Measurements from ENCODE around the gene CDH18.

Gene CDH18

DNA sequence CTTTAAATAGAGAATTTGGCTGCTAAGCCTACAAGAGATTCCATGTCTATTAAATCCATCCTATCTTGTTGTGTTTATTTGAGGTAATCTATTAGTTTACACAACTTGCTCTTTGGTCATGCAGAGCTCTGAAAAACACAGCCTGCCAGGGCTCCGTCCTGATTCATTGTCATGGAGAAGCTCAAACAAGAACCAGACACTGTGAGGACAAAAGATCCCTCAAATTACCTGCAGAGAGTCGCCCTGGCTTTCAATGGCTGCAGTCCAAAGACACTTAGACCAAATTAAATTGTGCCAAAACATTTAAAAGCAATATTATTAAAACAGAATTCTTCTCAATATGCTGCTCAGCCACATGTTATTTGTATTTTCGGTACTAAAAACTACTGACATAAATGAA is 60.1 kb downstream of the CDH18 start:
- DNase-seq (ENCODE audit: low read depth): no peak

DNA sequence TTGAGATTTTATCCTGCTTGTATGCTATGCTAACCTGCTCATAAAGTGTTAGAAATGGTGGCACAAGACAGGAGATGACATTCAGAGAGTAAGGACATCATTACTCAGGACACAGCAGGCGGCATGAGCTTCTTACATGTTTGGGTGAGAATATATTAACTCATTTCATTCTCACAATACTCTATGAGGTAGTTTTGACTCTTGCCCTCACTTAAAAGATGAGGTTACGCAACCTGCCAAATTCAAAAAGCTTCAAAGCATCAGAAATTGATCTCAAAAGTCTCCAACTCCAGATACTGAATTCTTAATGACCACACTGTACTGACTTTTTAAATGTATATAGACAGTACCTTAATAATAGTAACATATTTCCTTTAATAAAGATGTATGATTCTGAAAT is 60.8 kb downstream of the CDH18 start:
- DNase-seq (ENCODE audit: low read depth): no peak

DNA sequence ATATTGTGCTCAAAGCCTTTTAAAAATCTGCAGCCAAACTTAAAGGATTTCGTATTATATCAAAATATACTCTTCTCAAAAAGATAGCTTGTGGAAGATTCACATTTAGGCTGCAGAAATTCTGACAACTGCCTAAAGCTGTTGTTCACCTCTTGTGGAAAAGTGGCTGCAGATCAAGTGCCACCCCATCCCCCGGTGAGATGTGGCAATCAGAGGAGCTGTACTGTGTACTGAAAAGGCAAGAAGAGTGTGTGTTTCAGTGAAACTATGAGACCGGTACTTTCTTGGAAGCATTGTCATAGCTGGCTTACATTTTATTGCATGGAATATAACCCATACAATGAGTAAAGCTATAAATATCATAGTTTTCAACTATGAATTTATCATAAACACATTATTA is 64.3 kb downstream of the CDH18 start:
- DNase-seq (ENCODE audit: low read depth): no peak

DNA sequence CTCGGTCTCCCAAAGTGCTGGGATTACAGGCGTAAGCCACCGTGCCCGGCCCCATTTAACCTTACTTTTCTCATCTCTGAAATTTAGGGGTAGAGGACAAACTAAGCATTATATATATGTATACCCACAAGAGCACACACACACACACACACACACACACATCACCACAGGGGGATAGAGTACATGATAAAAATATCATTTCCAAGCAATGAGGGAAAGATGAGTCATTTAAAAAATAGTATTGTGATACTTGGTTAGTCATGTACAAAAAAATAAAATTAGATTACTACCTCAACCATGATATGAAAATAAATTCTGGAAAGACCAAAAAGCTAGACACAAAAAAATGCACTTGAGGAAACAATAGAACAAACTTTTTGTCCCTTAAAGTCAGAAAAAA is 67.2 kb downstream of the CDH18 start:
- no peak for DNase-seq (ENCODE audit: low read depth)

DNA sequence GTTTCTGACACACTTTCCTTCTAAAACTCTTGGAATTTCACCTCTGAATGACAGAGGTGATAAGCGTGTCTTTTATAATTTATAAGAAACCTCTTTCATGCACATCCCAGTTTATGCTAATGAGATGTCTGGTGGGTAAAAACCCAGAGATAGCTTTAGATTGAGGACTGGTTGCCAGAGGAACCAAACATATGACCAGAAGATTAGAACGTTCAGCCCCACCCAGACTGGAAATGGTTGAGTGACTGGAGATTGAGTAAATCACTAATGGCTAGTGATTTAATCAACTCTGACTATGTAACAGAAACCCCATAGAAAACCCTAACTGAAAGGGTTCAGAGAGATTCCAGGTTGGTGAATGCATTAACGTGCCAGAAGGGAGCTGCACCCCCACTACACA is 69.2 kb downstream of the CDH18 start:
- no peak for DNase-seq (ENCODE audit: low read depth)

DNA sequence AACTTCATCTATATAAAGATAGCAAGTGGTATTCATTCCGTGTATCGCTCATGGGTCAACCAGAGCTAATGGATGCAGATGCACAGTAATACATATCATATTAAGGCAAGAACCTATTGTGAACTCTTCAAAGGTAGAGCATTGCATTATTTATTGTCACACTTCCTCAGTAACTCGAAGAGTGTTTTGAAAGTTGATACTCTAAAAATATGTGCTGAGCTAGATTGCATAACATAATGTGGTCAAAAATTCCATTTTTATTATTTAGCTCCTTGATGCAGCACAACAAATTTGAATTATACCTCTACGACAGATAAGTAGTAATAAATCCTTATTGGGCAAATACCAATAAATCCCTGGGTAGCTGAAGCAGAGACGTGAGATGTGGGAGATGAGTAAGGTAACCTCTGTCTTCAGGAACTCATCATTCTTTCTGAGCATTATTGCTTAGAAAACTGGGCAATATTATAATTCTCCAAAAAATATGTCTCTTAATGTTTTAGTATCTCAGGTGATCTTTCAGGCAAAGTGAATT is 70.3 kb downstream of the CDH18 start:
- no peak for DNase-seq (ENCODE audit: low read depth)

DNA sequence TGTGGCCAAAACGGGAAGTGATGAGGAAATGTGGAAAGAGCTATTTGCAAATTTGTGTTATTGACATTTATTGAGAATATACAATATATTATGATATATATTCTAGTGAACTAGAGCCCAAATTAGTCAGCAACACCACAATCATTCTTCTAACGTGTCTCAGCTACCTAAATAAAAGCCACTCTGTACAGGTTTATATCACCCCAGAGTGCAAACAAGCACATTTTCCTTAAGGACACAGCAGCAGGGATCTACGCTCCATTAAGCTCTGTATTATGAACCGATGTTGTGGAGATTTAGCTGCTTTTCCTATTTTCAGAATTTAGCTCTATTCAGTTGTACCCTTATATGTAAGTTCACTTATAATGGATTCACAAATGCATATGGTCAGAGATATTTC is 77.9 kb downstream of the CDH18 start:
- DNase-seq (ENCODE audit: low read depth): no peak

DNA sequence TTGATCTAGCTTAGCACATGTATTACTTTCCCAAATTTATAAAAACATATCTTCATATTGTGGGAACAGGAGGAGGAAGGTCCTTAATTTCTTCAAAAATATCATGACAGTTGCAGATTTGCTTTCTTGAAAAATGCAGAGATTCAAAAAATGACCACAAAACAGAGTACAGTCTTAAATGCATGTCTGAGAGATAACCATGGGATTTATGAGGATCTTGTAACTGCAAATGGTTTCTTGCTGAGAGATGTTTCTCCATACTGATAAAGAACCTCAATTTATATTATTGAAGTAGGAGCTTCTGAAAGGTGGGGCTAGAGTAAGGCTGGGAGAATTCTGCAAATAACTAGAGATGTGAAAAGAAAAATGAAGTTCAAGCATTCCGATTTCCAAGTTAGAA is 83.2 kb downstream of the CDH18 start:
- no peak for DNase-seq (ENCODE audit: low read depth)

DNA sequence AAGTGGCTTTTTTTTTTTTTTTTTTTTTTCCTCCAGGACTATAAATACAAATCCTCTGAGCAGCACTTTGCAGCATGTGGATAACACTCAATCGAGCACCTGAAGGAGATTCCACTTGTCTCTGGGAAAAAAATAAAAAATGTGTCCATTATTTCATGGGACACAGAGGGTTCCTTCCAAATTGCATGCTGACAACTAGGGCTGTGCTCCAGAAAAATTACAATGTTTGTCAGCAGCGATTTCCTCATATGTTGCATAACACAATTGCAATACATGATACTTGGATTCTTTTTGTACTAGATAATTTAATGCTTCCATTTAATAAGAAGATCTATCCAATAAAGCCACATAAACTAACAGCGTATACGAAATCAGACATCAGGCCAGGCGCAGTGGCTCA is 84.4 kb downstream of the CDH18 start:
- DNase-seq (ENCODE audit: low read depth): no peak

DNA sequence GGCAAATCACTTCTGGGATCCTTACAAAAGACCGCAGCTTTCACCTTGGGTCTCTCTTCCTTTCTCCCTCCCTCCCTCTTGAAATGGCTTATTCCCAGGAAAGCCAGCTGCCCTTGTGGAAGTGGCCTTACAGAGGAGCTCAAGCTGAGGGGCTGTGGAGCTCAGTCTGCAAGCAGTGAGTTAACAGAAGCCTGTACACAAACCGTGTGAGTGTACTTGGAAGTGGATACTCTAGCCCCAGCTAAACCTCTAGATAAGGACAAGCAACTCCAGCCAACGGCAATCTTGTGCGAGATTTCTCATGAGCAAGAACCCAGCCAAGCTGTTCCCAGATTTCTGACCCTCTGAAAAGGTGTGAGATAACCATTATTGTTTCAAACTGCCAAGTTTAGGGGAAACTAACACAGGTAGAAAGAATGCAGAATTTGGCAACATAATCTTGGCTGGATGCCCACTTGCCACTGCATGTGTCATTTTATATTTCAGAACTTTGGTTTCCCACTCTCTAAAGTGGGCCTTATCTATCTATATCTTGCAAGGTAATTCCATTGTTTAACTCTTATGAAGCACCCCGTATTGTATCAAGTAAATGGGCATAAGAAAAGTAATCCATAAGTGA is 85.6 kb downstream of the CDH18 start:
- DNase-seq (ENCODE audit: low read depth): no peak

DNA sequence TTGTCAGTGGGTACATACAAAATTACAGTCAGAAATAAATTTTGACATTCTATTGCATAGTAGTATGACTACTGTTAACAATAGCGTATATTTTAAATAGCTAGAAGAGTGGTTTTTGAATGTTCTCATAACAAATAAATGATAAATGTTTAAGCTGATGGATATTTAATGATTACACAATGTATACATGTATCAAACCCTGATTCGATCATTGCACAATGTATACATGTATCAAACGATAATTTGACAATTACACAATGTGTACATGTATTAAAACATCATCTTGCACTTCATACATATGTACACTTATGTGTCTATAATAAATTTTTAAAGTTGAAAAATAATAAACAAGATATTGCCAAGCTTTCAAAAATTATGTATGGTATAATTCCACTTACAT is 87.7 kb downstream of the CDH18 start:
- no peak for DNase-seq (ENCODE audit: low read depth)

DNA sequence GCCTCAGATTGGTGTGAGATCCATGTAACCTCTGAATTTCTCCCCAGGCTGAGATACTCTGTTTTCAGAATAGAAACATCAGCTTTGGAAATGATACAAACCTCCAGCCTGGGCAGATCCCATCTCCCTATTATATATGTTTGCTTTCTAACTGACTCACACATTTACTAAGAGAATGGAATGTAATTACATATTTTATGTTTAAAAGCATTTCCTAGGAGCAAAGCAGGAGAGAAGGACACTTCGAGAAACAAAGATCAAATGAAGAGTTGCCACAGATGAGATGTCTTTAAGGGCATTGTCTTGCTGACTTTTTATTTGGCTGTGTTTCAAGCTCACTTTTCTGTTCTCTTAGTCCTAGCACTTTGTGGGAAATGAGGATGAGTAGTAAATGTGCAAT is 96.3 kb downstream of the CDH18 start:
- no peak for DNase-seq (ENCODE audit: low read depth)

DNA sequence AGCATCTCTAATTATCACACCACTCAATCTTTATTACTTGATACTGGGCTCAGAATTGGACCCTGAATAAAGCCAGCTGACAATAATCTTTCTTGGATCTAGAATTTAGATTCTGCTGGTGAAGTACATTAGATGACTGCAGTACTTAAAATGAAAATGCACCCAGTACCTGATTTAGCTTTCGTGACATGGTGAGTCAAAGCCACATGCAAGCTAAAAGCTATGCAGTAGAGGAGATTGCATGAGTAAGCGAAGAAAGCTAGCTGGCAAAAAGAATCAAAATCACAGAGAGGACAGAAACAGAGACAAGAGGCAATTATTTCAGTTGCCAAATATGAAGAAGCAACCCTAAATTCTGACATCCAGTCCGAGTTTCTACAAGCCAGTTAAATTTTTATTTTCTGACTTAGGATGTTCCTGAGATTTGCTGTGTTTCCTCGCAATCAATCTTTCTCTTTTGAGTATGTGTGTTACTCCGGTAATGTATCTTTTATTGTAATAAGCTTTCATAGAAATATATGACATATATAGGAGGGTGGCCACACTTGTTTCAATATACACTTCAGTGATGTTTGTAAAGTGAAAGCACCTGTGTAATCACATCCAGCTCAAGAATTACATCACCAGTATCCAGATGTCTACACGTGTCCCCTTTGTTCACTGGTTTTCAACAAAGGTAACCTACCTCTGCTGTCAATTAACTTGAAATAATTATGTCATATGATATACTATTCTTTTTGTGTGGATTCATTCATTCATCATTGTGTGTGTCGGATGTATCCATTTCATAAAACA is 101.7 kb downstream of the CDH18 start:
- DNase-seq (ENCODE audit: low read depth): no peak

DNA sequence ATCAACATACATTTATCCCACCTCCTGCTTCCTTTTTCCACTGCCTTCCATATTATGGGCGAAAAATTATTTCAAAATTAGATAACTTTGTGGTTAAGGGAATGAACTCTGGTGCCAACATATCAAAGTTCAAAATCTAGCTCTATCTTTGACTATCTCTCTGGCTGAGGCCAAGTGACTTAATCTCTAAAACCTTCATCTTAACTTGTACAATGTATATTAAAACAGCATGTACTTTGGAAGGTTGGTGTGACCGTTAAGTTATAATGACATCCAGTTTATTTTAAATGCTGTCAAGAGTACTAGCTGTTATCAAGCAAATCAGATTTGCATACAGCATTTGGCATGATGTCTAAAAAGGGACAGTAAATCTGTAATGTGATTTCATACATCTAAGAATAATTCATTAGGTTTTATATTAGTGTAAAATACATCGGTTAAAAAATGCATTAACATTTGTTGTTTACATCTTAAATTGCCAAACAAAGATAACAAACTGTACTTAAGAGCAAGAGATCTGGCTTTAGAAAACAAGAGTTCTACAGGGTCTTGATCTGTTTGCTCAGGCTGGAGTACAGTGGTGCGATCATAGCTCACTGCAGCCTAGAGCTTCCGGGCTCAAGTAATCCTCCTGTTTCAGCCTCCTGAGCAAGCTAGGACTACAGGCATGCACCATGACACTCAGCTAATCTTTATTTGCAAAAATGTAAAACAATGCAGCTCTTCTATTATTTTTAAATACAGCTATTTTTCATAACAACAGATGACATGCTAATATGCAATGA is 102.8 kb downstream of the CDH18 start:
- DNase-seq (ENCODE audit: low read depth): no peak

DNA sequence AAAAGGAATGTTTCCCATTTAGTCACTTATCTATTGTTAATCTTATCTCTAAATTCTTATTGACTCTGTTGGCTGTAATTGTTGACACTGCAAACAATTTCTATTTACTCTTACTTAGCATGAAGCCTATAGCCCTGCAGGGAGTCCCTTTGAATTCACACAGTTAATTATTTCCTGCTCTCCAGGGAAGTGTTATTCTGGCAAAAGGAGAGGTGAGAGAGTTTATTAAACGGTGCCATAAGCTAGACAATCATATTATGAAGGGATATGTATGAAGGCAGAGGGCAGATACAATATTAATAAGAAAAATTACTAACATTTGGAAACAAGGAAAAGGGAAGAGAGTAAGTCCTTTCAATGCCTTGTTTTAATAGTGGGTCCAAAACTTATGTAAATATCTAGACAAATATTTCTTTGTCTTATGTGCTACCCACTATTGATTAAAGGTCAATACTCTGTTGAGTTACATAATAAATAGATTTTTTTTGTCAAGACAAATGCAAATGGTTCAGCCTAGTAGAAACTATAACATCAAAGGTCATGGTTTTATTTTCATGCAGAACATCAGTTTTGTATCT is 107.1 kb downstream of the CDH18 start:
- DNase-seq (ENCODE audit: low read depth): no peak

DNA sequence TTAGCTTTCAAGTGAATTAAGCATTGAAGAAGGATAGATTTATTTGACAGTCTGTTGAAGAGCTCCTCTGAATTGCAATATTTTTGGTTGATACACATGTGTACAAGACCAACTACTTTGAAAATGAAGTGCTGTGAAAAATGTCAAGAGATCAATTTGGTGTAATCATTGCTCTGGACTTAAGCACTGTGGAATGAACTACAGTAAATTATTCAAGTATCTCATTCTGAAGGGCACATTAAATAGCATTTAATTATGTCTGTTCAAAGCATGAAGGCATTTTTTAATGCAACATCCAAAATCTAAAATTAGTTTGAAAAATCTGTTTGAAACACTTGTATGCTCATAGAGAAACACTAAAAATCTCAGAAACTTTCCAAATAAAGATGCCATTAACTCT is 107.5 kb downstream of the CDH18 start:
- no peak for DNase-seq (ENCODE audit: low read depth)

DNA sequence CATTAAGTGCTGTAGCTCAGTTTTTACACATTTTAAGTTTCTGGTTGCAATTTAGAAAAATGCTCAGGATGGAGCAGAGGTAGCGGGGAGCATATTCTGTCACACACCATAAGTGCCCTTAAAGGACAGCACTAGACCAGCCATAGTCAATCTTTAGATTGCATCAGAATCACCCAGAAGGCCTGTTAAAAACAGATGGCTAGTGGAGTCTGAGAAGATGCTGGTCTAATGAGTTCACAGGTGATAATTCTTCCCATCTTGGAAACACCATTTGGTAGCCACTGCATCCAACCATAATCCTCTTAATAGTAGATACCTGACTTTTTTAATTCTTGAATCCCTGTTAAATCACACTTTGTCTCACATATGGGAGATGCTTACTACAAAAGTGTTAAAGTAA is 113.2 kb downstream of the CDH18 start:
- DNase-seq (ENCODE audit: low read depth): no peak

DNA sequence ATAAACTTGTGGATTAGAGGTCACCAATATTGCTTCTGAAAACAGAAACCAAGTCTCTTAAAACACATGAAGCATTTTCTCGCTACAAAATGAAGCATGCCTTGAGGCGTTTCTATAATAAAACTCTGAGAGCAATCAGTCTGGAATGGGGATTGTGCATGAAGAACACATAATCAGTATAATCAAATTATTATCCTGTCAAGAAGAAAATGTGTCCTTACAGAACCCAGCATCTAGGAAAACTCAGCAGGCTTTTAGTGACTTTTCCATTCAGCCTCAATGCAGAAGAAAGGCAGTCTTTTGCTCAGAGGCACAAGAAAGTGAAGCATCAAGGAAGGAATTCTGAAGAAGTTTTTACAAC is 121.9 kb downstream of the CDH18 start:
- DNase-seq (ENCODE audit: low read depth): no peak

DNA sequence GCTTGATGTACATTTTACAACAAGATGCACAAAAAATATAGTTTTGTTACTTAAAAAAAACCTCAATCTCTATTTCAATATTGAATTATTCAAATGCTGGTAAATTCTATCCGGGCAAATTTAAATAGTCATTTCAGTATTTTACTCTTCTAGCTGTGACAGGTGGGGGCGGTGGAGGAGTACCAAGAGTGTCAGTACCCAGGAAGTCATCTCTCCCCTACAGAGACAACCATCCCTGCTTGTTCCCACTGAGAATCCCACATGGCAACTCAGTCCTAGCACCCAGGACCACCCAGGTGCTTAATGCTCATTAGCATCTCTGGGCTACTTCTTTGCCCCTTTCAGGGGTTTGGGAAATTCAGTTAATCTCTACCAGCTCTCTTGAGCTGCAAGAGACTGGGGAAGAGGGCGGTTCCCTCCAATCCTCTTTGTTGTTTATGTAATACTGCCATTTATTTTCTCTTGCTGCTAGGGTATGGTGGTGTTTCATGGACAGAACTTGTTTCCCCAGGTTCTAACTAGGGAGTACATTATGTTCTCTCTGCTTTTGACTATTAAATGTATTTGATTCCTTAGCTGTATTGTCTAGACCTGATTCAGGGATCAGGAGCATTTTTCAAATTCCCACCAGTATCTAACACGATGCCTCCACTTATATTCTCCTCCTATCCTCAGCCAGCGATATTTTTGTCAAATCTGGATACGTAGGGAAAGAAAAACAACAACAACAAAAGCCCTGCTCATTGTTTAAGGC is 122.5 kb downstream of the CDH18 start:
- DNase-seq (ENCODE audit: low read depth): no peak

DNA sequence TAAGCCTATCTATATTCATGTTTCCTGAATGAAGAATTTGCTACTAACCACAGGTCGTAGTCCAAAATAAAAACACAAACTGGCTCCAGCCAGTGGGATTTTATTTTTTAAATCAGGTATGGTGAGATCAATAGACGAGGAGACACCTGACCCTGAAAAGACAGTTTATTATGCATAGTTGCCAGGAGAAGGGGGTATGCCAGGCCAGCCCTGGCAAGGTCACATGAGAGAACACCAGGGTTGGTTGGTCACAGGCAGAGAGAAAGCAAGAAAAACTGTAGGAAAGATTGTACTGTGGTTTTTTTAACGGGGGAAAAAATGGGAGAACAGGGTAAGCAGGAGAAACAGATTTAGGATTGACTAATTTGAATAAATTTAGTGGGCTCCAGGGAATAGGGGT is 125.3 kb downstream of the CDH18 start:
- no peak for DNase-seq (ENCODE audit: low read depth)

DNA sequence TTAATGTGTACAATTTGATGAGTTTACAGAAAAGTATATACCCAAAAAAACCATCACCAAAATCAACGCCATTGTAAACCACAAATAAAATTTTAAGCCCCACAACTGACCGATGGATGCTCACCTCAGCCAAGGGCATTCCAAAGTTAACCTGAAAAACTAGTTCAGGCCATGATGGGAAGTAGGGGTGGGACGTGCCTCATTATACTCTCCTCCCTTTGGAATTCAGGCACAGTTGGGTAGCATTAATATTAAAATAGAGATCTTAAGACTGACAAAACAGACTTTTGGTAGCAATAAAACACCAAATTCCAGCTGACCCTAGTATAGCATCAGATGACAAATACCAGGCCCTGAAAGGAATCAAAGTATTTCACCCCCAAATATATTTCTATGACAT is 129.0 kb downstream of the CDH18 start:
- DNase-seq (ENCODE audit: low read depth): no peak

DNA sequence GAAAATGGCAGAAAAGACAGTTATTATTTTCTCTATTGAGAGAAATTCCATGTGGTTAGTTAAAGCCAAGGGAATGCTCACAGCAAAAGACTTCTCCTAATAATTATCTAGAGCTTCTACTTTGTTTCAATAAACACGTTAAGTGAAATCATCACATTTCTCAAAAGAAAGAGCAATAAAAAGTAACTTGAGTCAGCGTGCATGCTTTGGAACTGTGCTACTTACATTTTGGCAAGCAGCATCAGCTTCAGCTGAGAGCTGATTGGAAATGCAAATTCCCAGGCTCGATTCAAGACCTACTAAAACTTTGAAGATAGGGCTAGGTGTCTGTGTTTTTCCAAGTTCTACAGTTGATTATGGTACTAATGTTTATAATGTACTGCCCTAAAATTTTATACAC is 132.1 kb downstream of the CDH18 start:
- no peak for DNase-seq (ENCODE audit: low read depth)
